NCI-H1092 treated with DMSO at 0.1 percent for 48 hours (cell line): ENCODE results near the gene CCDC171.
"Not testable (repeated sequence)": the region's sequence is repeated elsewhere in the genome, so short reads cannot be mapped to it uniquely, and the experiment has no call there.

Experiments
- DNase-seq: peaks from one replicate; lab custom pipeline; 2025; lab: John Stamatoyannopoulos, UW

The CCDC171 gene

GRCh38 chr9:15761551-15761950 is 208.7 kb downstream of the CCDC171 start:
- no peak for DNase-seq

GRCh38 chr9:15763371-15763770 is 210.5 kb downstream of the CCDC171 start:
- DNase-seq: no peak

GRCh38 chr9:15764131-15764530 is 211.3 kb downstream of the CCDC171 start:
- no peak for DNase-seq

GRCh38 chr9:15769547-15769946 is 216.7 kb downstream of the CCDC171 start:
- DNase-seq: no peak

- DNase-seq: no peak
These were observed 226.0 kb downstream of the CCDC171 start for GRCh38 chr9:15778861-15779260.

- DNase-seq: no peak
These were observed 229.3 kb downstream of the CCDC171 start for GRCh38 chr9:15782106-15782505.

- no peak for DNase-seq
These were observed 232.7 kb downstream of the CCDC171 start for GRCh38 chr9:15785584-15785983.

GRCh38 chr9:15786616-15787015 is 233.8 kb downstream of the CCDC171 start:
- no peak for DNase-seq

GRCh38 chr9:15810219-15810899 is 257.5 kb downstream of the CCDC171 start:
- DNase-seq: not testable (repeated sequence)

GRCh38 chr9:15813076-15813475 is 260.2 kb downstream of the CCDC171 start:
- no peak for DNase-seq

- DNase-seq: peak; percentile 47
These were observed 271.5 kb downstream of the CCDC171 start for GRCh38 chr9:15824310-15824709.

- no peak for DNase-seq
These were observed 278.5 kb downstream of the CCDC171 start for GRCh38 chr9:15831384-15831783.

GRCh38 chr9:15834541-15834940 is 281.7 kb downstream of the CCDC171 start:
- DNase-seq: peak; percentile 30

GRCh38 chr9:15837079-15837679 is 284.3 kb downstream of the CCDC171 start:
- DNase-seq: peak; percentile 79

- DNase-seq: no peak
These were observed 289.2 kb downstream of the CCDC171 start for GRCh38 chr9:15842051-15842450.

- no peak for DNase-seq
These were observed 290.5 kb downstream of the CCDC171 start for GRCh38 chr9:15843316-15843715.

GRCh38 chr9:15843931-15844330 is 291.1 kb downstream of the CCDC171 start:
- no peak for DNase-seq

- DNase-seq: no peak
These were observed 293.8 kb downstream of the CCDC171 start for GRCh38 chr9:15846611-15847010.

GRCh38 chr9:15849871-15850270 is 297.0 kb downstream of the CCDC171 start:
- DNase-seq: no peak

GRCh38 chr9:15851766-15852165 is 298.9 kb downstream of the CCDC171 start:
- no peak for DNase-seq

- DNase-seq: no peak
These were observed 303.7 kb downstream of the CCDC171 start for GRCh38 chr9:15856591-15856990.

- DNase-seq: peak; percentile 42
These were observed 314.5 kb downstream of the CCDC171 start for GRCh38 chr9:15867334-15867733.

- peak; percentile 72 for DNase-seq
These were observed 315.1 kb downstream of the CCDC171 start for GRCh38 chr9:15867988-15868387.
